H54 (cell line): ENCODE data around the gene FCHSD1.
A peak's percentile ranks its signal among the peaks of the same experiment; 100 is the strongest.

Experiments
- DNase-seq: peaks from one replicate; pipeline ENCODE4 v3.0.0; 2011; ENCODE audit warnings: low spot score, mixed read lengths; ENCODE audit not compliant: insufficient read length
- FAIRE-seq: peaks from 3 replicates; lab custom pipeline; 2011; peaks lifted over from hg19 to GRCh38; lab: Jason Lieb, UNC
- POLR2A ChIP-seq: IDR thresholded peaks from 2 replicates; pipeline ENCODE4 v1.6.1; 2011; ENCODE audit warnings: low read depth, mild to moderate bottlenecking, low read length

FCHSD1 gene

GRCh38 chr5:141650851-141651727 is at the start of gene FCHSD1:
Gene FCHSD1 (minus strand): TSS chr5:141651418. CDS start chr5:141651368, 50 bp downstream.
- peak; percentile 93 for DNase-seq
- FAIRE-seq = no peak
- TF ChIP-seq POLR2A = peak; percentile 63

GRCh38 chr5:141697586-141697985 is 46.4 kb upstream of the FCHSD1 start:
- DNase-seq (no peak), FAIRE-seq (no peak)
- no peak for TF ChIP-seq POLR2A

GRCh38 chr5:141696431-141696830 is 45.2 kb upstream of the FCHSD1 start:
- FAIRE-seq (no peak), DNase-seq (no peak)
- no peak for TF ChIP-seq POLR2A

GRCh38 chr5:141695627-141696215 is 44.5 kb upstream of the FCHSD1 start:
- FAIRE-seq (no peak), DNase-seq (no peak)
- no peak for TF ChIP-seq POLR2A

- DNase-seq (no peak), FAIRE-seq (no peak)
- no peak for TF ChIP-seq POLR2A
Observed at GRCh38 chr5:141694479-141694878, 43.3 kb upstream of the FCHSD1 start.

- DNase-seq (peak; percentile 65), FAIRE-seq (no peak)
- no peak for TF ChIP-seq POLR2A
Observed at GRCh38 chr5:141692919-141693725, 41.9 kb upstream of the FCHSD1 start.

GRCh38 chr5:141692533-141692888 is 41.3 kb upstream of the FCHSD1 start:
- DNase-seq (no peak), FAIRE-seq (no peak)
- TF ChIP-seq POLR2A = no peak

GRCh38 chr5:141691867-141692532 is 40.8 kb upstream of the FCHSD1 start:
- no peak for TF ChIP-seq POLR2A

GRCh38 chr5:141691286-141691866 is 40.2 kb upstream of the FCHSD1 start:
- DNase-seq (no peak), FAIRE-seq (no peak)
- TF ChIP-seq POLR2A = no peak

More at GRCh38 chr5:141691867-141692532, 40.8 kb upstream of the FCHSD1 start:
- FAIRE-seq (no peak), DNase-seq (peak; percentile 69)

GRCh38 chr5:141686648-141687416 is 35.6 kb upstream of the FCHSD1 start:
- FAIRE-seq = no peak
- no peak for TF ChIP-seq POLR2A
- no peak for DNase-seq

GRCh38 chr5:141685591-141685990 is 34.4 kb upstream of the FCHSD1 start:
- FAIRE-seq = no peak
- TF ChIP-seq POLR2A = no peak

GRCh38 chr5:141683596-141684141 is 32.5 kb upstream of the FCHSD1 start:
- no peak for TF ChIP-seq POLR2A
- DNase-seq (no peak), FAIRE-seq (no peak)

More at GRCh38 chr5:141685591-141685990, 34.4 kb upstream of the FCHSD1 start:
- no peak for DNase-seq
